ENCODE measurements around the gene APH1B. TPM values are rescaled to one million over a fixed set of nuclear protein-coding genes. Genes with fewer than 3 reads are reported as not detected.

Gene APH1B
- total and polyA plus RNA-seq, 8 donors, result 24.0 to 32.2 (median 29.4) TPM

GRCh38 chr15:63357061-63357460, 79.7 kb downstream of the APH1B start:
- no peaks in the 10 kb centered on the region for H3K4me1 ChIP-seq
- no peaks in the 10 kb centered on the region for H3K27me3 ChIP-seq
- TF ChIP-seq, protein P1, sequence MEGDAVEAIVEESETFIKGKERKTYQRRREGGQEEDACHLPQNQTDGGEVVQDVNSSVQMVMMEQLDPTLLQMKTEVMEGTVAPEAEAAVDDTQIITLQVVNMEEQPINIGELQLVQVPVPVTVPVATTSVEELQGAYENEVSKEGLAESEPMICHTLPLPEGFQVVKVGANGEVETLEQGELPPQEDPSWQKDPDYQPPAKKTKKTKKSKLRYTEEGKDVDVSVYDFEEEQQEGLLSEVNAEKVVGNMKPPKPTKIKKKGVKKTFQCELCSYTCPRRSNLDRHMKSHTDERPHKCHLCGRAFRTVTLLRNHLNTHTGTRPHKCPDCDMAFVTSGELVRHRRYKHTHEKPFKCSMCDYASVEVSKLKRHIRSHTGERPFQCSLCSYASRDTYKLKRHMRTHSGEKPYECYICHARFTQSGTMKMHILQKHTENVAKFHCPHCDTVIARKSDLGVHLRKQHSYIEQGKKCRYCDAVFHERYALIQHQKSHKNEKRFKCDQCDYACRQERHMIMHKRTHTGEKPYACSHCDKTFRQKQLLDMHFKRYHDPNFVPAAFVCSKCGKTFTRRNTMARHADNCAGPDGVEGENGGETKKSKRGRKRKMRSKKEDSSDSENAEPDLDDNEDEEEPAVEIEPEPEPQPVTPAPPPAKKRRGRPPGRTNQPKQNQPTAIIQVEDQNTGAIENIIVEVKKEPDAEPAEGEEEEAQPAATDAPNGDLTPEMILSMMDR (IDR thresholded peaks at IDR 0.05), result no peak
- no peak overlapping the region for H3K27ac ChIP-seq
- H3K9me3 ChIP-seq, result no peaks in the 10 kb centered on the region
- no peak overlapping the region for H3K4me3 ChIP-seq
- DNase-seq, result no peak
- intact Hi-C loops (cut with DNase I), result no loop called here
- no peaks in the 10 kb centered on the region for H3K36me3 ChIP-seq
- ATAC-seq, result peak; percentile 44

DNA sequence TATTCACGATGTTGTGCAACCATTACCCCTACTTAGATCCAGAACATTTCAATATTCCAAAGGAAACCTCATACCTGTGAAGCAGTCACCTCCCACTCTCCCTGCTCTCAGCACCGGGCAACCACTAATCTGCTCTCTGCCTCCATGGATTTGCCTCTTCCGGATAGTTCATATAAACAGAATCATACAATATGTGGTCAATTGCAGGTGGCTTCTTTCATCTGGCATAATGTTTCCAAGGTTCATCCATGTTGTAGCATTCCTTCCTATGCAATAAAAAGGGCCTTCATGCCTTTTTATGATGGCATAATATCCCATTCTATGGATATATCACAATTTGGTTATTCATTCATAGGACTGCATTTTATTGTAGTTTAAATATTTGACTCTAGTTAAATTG, 80.3 kb downstream of the APH1B start:
- H3K4me1 ChIP-seq, result no peaks in the 10 kb centered on the region
- H3K27me3 ChIP-seq, result no peaks in the 10 kb centered on the region
- no peaks in the 10 kb centered on the region for H3K36me3 ChIP-seq
- intact Hi-C loops (cut with DNase I), result no loop called here
- H3K4me3 ChIP-seq, result no peak overlapping the region
- no peaks in the 10 kb centered on the region for H3K9me3 ChIP-seq
- TF ChIP-seq, protein P1 (IDR thresholded peaks at IDR 0.05), result no peak
- ATAC-seq (no peak), DNase-seq (no peak)
- H3K27ac ChIP-seq, result no peak overlapping the region

DNA sequence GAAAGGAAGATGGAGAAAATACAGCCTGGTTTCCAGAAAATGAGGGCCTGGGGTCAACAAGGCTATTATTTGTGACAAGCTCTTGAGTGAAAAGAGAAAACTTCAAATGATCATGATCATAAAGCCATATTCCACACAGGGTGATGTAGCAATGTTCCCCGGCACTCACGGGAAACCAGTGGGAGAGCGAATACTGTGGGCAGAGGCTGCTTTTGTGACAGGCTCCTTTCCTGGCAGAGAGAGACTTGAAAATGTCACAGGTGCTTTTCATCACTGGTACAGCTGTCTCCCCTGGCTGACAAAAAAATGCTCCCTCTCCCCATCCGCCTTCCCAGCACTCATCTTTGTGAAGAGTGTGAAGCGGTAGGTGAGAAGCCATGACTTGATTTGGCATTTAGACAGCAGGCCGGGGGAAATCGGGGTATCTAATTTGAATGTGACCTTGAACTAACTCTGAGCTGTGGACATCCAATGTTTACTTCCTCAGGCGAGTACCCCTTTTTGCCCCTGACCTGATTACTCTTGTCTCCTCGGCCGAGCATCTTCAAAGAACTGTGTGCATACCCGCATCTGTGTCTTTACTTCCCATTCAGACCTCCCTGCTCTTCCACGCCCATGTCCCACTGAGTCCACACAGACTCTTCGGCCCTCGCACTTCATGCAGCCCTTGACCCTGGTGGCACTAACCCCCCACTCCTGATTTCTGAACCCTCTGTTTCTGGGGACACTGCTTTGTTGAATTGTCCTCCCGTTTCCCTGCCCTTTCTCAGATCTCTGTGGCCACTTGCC, 81.0 kb downstream of the APH1B start:
- Histone ChIP-seq H3K36me3 (no peaks in the 10 kb centered on the region), H3K27me3 (no peaks in the 10 kb centered on the region), H3K4me1 (no peaks in the 10 kb centered on the region), H3K9me3 (no peaks in the 10 kb centered on the region), H3K27ac (no peak overlapping the region), H3K4me3 (no peak overlapping the region)
- intact Hi-C loops (cut with DNase I), result no loop called here
- no peak for DNase-seq
- ATAC-seq, result no peak
- TF ChIP-seq, protein P1 (IDR thresholded peaks at IDR 0.05), result no peak

Other genes with a start within 250 kb of the APH1B start
- 100 to 1,000 TPM; 196 to 330 TPM for gene TPM1, start 234.9 kb upstream of the APH1B start, total RNA-seq
- 100 to 1,000 TPM; 523 to 681 (median 601) TPM for gene TPM1, start 234.9 kb upstream of the APH1B start, polyA plus RNA-seq (ENCODE audit: insufficient read length in 6 of 6)
- gene LACTB, start 155.7 kb upstream of the APH1B start, total RNA-seq, result 10 to 100 TPM; 28.4 to 41.8 TPM
- 10 to 100 TPM; 17.9 to 20.8 (median 19.0) TPM for gene LACTB, start 155.7 kb upstream of the APH1B start, polyA plus RNA-seq (ENCODE audit: insufficient read length in 6 of 6)
- gene RPS27L, start 120.1 kb upstream of the APH1B start, total RNA-seq, result 100 to 1,000 TPM; 158 to 242 TPM
- 10 to 100 TPM; 74.8 to 93.6 (median 80.6) TPM for gene RPS27L, start 120.1 kb upstream of the APH1B start, polyA plus RNA-seq (ENCODE audit: insufficient read length in 6 of 6)
- gene RAB8B, start 88.0 kb upstream of the APH1B start, total RNA-seq, result 10 to 100 TPM; 45.1 to 60.2 TPM
- gene RAB8B, start 88.0 kb upstream of the APH1B start, polyA plus RNA-seq (ENCODE audit: insufficient read length in 6 of 6), result 10 to 100 TPM; 45.1 to 62.2 (median 57.2) TPM
- gene CA12, start 104.2 kb downstream of the APH1B start, total RNA-seq, result 10 to 100 TPM; 12.2 to 20.5 TPM
- gene CA12, start 104.2 kb downstream of the APH1B start, polyA plus RNA-seq (ENCODE audit: insufficient read length in 6 of 6), result 1 to 10 TPM; 1.6 to 7.9 (median 3.6) TPM
- 10 to 100 TPM; 53.5 to 80.7 TPM for gene USP3, start 227.0 kb downstream of the APH1B start, total RNA-seq
- gene USP3, start 227.0 kb downstream of the APH1B start, polyA plus RNA-seq (ENCODE audit: insufficient read length in 6 of 6), result 10 to 100 TPM; 37.4 to 44.9 (median 41.0) TPM

All from left lung (tissue), 10 donors.